Nucleus accumbens (tissue), 56 donors: Measurements from ENCODE around the gene MIPOL1.
"Not testable (repeated sequence)": the region's sequence is repeated elsewhere in the genome, so short reads cannot be mapped to it uniquely, and the experiment has no call there.

Experiments
- DNase-seq, 56 donors: peaks; one replicate each; lab custom pipeline; 2025; lab: John Stamatoyannopoulos, UW

MIPOL1 gene

GRCh38 chr14:37278636-37279538 lies 81.2 kb downstream of the MIPOL1 start:
- no peak for DNase-seq

- DNase-seq: no peak
Measured at GRCh38 chr14:37279818-37280217, 82.1 kb downstream of the MIPOL1 start.

GRCh38 chr14:37284760-37285159 lies 87.0 kb downstream of the MIPOL1 start:
- DNase-seq: no peak

- no peak for DNase-seq
Measured at GRCh38 chr14:37285220-37285619, 87.5 kb downstream of the MIPOL1 start.

- DNase-seq: no peak
Measured at GRCh38 chr14:37289688-37290087, 92.0 kb downstream of the MIPOL1 start.

- DNase-seq: not testable (repeated sequence)
Measured at GRCh38 chr14:37295262-37295661, 97.5 kb downstream of the MIPOL1 start.

GRCh38 chr14:37311252-37311651 lies 113.5 kb downstream of the MIPOL1 start:
- DNase-seq: no peak

- DNase-seq: no peak
Measured at GRCh38 chr14:37318938-37319337, 121.2 kb downstream of the MIPOL1 start.

- DNase-seq: no peak
Measured at GRCh38 chr14:37320106-37320505, 122.4 kb downstream of the MIPOL1 start.

GRCh38 chr14:37325332-37325731 lies 127.6 kb downstream of the MIPOL1 start:
- DNase-seq: no peak

- no peak for DNase-seq
Measured at GRCh38 chr14:37326434-37326833, 128.7 kb downstream of the MIPOL1 start.

GRCh38 chr14:37327933-37328332 lies 130.2 kb downstream of the MIPOL1 start:
- DNase-seq: not testable (repeated sequence)

- no peak for DNase-seq
Measured at GRCh38 chr14:37328673-37329072, 130.9 kb downstream of the MIPOL1 start.

- no peak for DNase-seq
Measured at GRCh38 chr14:37329189-37330001, 131.7 kb downstream of the MIPOL1 start.

- DNase-seq: no peak
Measured at GRCh38 chr14:37330910-37331309, 133.2 kb downstream of the MIPOL1 start.

GRCh38 chr14:37340353-37340752 lies 142.6 kb downstream of the MIPOL1 start:
- no peak for DNase-seq

GRCh38 chr14:37343307-37344094 lies 145.8 kb downstream of the MIPOL1 start:
- DNase-seq: no peak

- DNase-seq: no peak
Measured at GRCh38 chr14:37363661-37364060, 165.9 kb downstream of the MIPOL1 start.

GRCh38 chr14:37369425-37369824 lies 171.7 kb downstream of the MIPOL1 start:
- DNase-seq: no peak

GRCh38 chr14:37375566-37375965 lies 177.8 kb downstream of the MIPOL1 start:
- no peak for DNase-seq
